Measurements from ENCODE around the gene RAD1. TPM values are rescaled to one million over a fixed set of nuclear protein-coding genes. Genes with fewer than 3 reads are reported as not detected.

The RAD1 gene
- polyA plus RNA-seq, 1 experiment: 57.2 TPM

DNA sequence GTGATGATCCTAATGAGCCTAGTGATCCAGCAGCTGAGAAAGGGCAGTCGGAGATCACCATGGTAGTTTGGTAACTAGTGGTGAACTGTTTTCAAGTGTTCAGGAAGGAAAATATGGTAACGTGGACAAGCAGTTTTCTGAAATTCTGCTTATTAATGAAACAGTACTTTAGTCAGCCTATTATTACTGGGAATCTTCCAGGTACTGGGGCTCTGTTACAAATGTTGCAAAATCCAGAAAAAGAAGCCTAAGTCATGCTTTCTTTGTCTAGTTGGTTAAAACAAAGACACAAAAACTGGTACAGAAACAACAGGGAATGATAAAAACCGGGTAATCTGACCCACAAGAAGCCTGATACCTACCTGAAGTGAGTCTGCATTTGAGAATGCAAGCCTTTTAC, 58.1 kb downstream of the RAD1 start:
- H3K4me3 ChIP-seq (ENCODE audit: low read depth, low read length): no peak overlapping the region
- TF ChIP-seq CTCF (IDR thresholded peaks at IDR 0.05; ENCODE audit: insufficient read depth, low read depth, low read length): no peak
- ChIA-PET POLR2A (no interaction called here), CTCF (no interaction called here)
- DNase-seq (ENCODE audit: low read depth): no peak
- H3K27me3 ChIP-seq (ENCODE audit: control insufficient read depth, insufficient read depth, low read length): no peaks in the 10 kb centered on the region; the same call in 1 of the 2 replicates
- H3K36me3 ChIP-seq (ENCODE audit: control insufficient read depth, insufficient read depth, low read length): no peaks in the 10 kb centered on the region

Other genes starting within 250 kb of the RAD1 start
- 0.26 TPM in 1 of 2 replicates, not detected in the other for gene TTC23L, start 76.3 kb downstream of the RAD1 start, polyA plus RNA-seq (2011; rRNA removed)
- gene BRIX1, start 207 bp upstream of the RAD1 start, polyA plus RNA-seq (2011; rRNA removed): 11.4 and 32.5 TPM in 2 replicates
- gene DNAJC21, start 14.1 kb upstream of the RAD1 start, polyA plus RNA-seq (2011; rRNA removed): 7.5 and 19.6 TPM in 2 replicates
- not detected in 2 replicates for gene AGXT2, start 132.4 kb upstream of the RAD1 start, polyA plus RNA-seq (2011; rRNA removed)